SH-SY5Y (cell line): ENCODE results near the gene CACNA2D2.

Experiments used
- GATA2 ChIP-seq: IDR thresholded peaks from 2 replicates; pipeline ENCODE4 v1.6.1; 2011; ENCODE audit warnings: mild to moderate bottlenecking, low read depth, low read length
- GATA3 ChIP-seq: IDR thresholded peaks from 2 replicates; pipeline ENCODE4 v1.6.1; 2011; ENCODE audit warnings: low read depth, mild to moderate bottlenecking, low read length, moderate library complexity

GRCh38 chr3:50445919-50446318 is 57.5 kb downstream of the CACNA2D2 start:
- TF ChIP-seq GATA2 (no peak), GATA3 (no peak)
